ENCODE results near the gene HLCS. TPM values are rescaled to one million over a fixed set of nuclear protein-coding genes. Genes with fewer than 3 reads are reported as not detected.

The HLCS gene
- total and polyA plus RNA-seq, 2 of the 8 experiments (the other 6 are each of a cell fraction or from before 2014, with no cell fraction given), result 4.7 to 12.2 TPM

GRCh38 chr21:36745459-36745858 lies 221.0 kb downstream of the HLCS start:
- Histone ChIP-seq H3K4me2 (ENCODE audit: insufficient read depth in 1 of 2, low read depth in 2 of 2, low read length in 2 of 2) (no peak overlapping the region), H4K91ac (replicated peaks; ENCODE audit: insufficient read length, low read length) (no peak overlapping the region)
- CTCF ChIA-PET (ENCODE audit: partially characterized antibody), result interaction anchor here (0.9 to 2.2 kb wide), 6 partner anchors 44 to 232 kb away, joined by 3 to 9 read pairs (median 4); no protein-coding TSS in a partner anchor

More at GRCh38 chr21:36745459-36745858, 221.0 kb downstream of the HLCS start:
- DNase-seq (ENCODE audit: low read depth in 1 of 2, low spot score in 2 of 2) (no peak), FAIRE-seq (no peak)
- H3K79me2 ChIP-seq (ENCODE audit: control insufficient read depth in 1 of 2, insufficient read depth in 2 of 2, low read length in 2 of 2), result no peaks in the 10 kb centered on the region
- H3K23me2 ChIP-seq (ENCODE audit: low read depth, low read length), result peaks cover 8% of the 10 kb centered on the region
- no peak overlapping the region for H3K9ac ChIP-seq (replicated peaks in 1 of 4; ENCODE audit: extremely low read depth in 1 of 4, low read depth in 3 of 4, low read length in 3 of 4)
- H3K36me3 ChIP-seq (ENCODE audit: control insufficient read depth in 2 of 4, insufficient read depth in 4 of 4, low read length in 3 of 4), result no peaks in the 10 kb centered on the region
- H3K18ac ChIP-seq (ENCODE audit: extremely low read depth, low read length), result no peak overlapping the region
- H3K9me3 ChIP-seq (ENCODE audit: insufficient read depth in 2 of 2, low read depth in 1 of 2, low read length in 1 of 2), result no peaks in the 10 kb centered on the region
- peaks cover 0 to 15% (median 7%) of the 10 kb centered on the region in 4 experiments; a peak in 5 of 7 replicates for H3K27me3 ChIP-seq (replicated peaks in 1 of 4; ENCODE audit: control insufficient read depth in 3 of 4, extremely low read depth in 1 of 4, insufficient read depth in 3 of 4, low read length in 3 of 4)
- H3K4ac ChIP-seq (replicated peaks; ENCODE audit: insufficient read length, low read depth, low read length), result no peak overlapping the region
- POLR2A ChIA-PET (ENCODE audit: partially characterized antibody), result no interaction called here
- H2AFZ ChIP-seq (ENCODE audit: low read length), result no peak overlapping the region
- 0 out of 2 replicates have a peak overlapping the region, but pooled peaks have one; percentile 11 for H2BK12ac ChIP-seq (ENCODE audit: low read depth, low read length)
- no peak overlapping the region for H2AK5ac ChIP-seq (ENCODE audit: low read depth, low read length)
- H3K4me3 ChIP-seq (ENCODE audit: extremely low read depth in 1 of 4, insufficient read depth in 2 of 4, low read depth in 3 of 4, low read length in 4 of 4), result no peak overlapping the region
- peaks cover 5 to 12% (median 7%) of the 10 kb centered on the region in 4 experiments for H3K4me1 ChIP-seq (replicated peaks in 1 of 4; ENCODE audit: control insufficient read depth in 3 of 4, insufficient read depth in 4 of 4, low read length in 3 of 4)
- H4K5ac ChIP-seq (ENCODE audit: insufficient read length, low read depth, low read length), result no peak overlapping the region
- H2BK5ac ChIP-seq (ENCODE audit: low read depth, low read length), result no peak overlapping the region
- no peak overlapping the region for H2BK20ac ChIP-seq (ENCODE audit: low read length)
- H3K23ac ChIP-seq (ENCODE audit: insufficient read length), result no peak overlapping the region
- peak overlapping the region; percentile 0; the same call in 1 of the 2 replicates for H2BK15ac ChIP-seq (ENCODE audit: low read length)
- H3K14ac ChIP-seq (ENCODE audit: insufficient read length), result no peak overlapping the region
- H3K27ac ChIP-seq (ENCODE audit: low read depth, low read length), result no peak overlapping the region
- no peaks in the 10 kb centered on the region for H4K20me1 ChIP-seq (replicated peaks in 1 of 2; ENCODE audit: control insufficient read depth in 1 of 2, insufficient read depth in 2 of 2, low read length in 2 of 2)
- no peaks in the 10 kb centered on the region for H3K79me1 ChIP-seq (ENCODE audit: low read depth, low read length)
- WGBS, 2 experiments (ENCODE audit: extremely low coverage in 1 of 2, insufficient coverage in 1 of 2, insufficient read length in 1 of 2, insufficient replicate concordance in 2 of 2, low coverage in 1 of 2, low lambda C conversion rate in 2 of 2, missing lambda C conversion rate in 1 of 2), result 92% methylated on average over 5 of the region's 5 CpGs; no CpG with 5 or more reads in 1 of the 2 experiments
- no peak overlapping the region for H2BK120ac ChIP-seq (replicated peaks; ENCODE audit: low read depth, low read length)
- H3K56ac ChIP-seq (replicated peaks; ENCODE audit: insufficient read length, low read depth, low read length), result no peak overlapping the region
- no peak for TF ChIP-seq TBP (IDR thresholded peaks at IDR 0.05; ENCODE audit: low read depth, low read length)
- TF ChIP-seq CBX5 (IDR thresholded peaks at IDR 0.05; ENCODE audit: low read depth, low read length), result no peak
- TF ChIP-seq SP4 (IDR thresholded peaks at IDR 0.05; ENCODE audit: low read length), result no peak
- TF ChIP-seq ZNF274 (IDR thresholded peaks at IDR 0.05; ENCODE audit: borderline replicate concordance, extremely low read depth, low read length), result no peak
- TF ChIP-seq KDM5A (IDR thresholded peaks at IDR 0.05; ENCODE audit: low read length), result no peak
- no peak for TF ChIP-seq FOSL1 (IDR thresholded peaks at IDR 0.05; ENCODE audit: insufficient read depth, low read depth, low read length)
- no peak for TF ChIP-seq JUN (IDR thresholded peaks at IDR 0.05; ENCODE audit: low read depth, low read length)
- TF ChIP-seq SAP30 (IDR thresholded peaks at IDR 0.05; ENCODE audit: insufficient read depth, insufficient replicate concordance, low read length), result no peak
- no peak for TF ChIP-seq CREB1 (IDR thresholded peaks at IDR 0.05)
- TF ChIP-seq EZH2 (IDR thresholded peaks at IDR 0.05; ENCODE audit: low read depth, low read length, severe bottlenecking), result no peak
- no peak for TF ChIP-seq CBX8 (IDR thresholded peaks at IDR 0.05; ENCODE audit: borderline replicate concordance, low read depth, low read length)
- TF ChIP-seq MAX (IDR thresholded peaks at IDR 0.05), result no peak
- TF ChIP-seq CTBP2 (IDR thresholded peaks at IDR 0.05; ENCODE audit: borderline replicate concordance, insufficient read depth, insufficient read length, low read length), result no peak
- no peak for TF ChIP-seq GABPA (IDR thresholded peaks at IDR 0.05; ENCODE audit: borderline replicate concordance, insufficient read depth, low read length)
- H4K8ac ChIP-seq (ENCODE audit: extremely low read depth, insufficient read depth, low read length), result no peak overlapping the region

All from H1 (cell line).